Trophoblast cell (in vitro differentiated cells and primary cell): ENCODE data around the gene PARP6.

Experiments
- DNase-seq, 2 donors: peaks; one replicate each; pipeline ENCODE4 v3.0.0-alpha.2; 2016
- H2AFZ ChIP-seq: 2 replicates; pipeline ENCODE4 v1.6.1; 2013; ENCODE audit warnings: low read length, moderate library complexity, mild to moderate bottlenecking; ENCODE audit not compliant: insufficient read depth, poor library complexity
- H2AK5ac ChIP-seq: 2 replicates; pipeline ENCODE4 v1.6.1; 2013; ENCODE audit warnings: mild to moderate bottlenecking, low read length
- H2BK120ac ChIP-seq: 2 replicates; pipeline ENCODE4 v1.6.1; 2013; ENCODE audit warnings: low read length, mild to moderate bottlenecking, moderate library complexity; ENCODE audit not compliant: insufficient read depth, poor library complexity
- H2BK12ac ChIP-seq: 2 replicates; pipeline ENCODE4 v1.6.1; 2013; ENCODE audit warnings: mild to moderate bottlenecking, low read length, moderate library complexity
- H2BK5ac ChIP-seq: 2 replicates; pipeline ENCODE4 v1.6.1; 2013; ENCODE audit warnings: low read length, low read depth, moderate library complexity, mild to moderate bottlenecking; ENCODE audit not compliant: poor library complexity
- H3K14ac ChIP-seq: 2 replicates; pipeline ENCODE4 v1.6.1; 2013; ENCODE audit warnings: mild to moderate bottlenecking, low read length
- H3K18ac ChIP-seq: 2 replicates; pipeline ENCODE4 v1.6.1; 2013; ENCODE audit warnings: mild to moderate bottlenecking, low read length
- H3K23ac ChIP-seq: 2 replicates; pipeline ENCODE4 v1.6.1; 2013; ENCODE audit warnings: low read length
- H3K27ac ChIP-seq: 2 replicates; pipeline ENCODE4 v1.5.1; 2013; ENCODE audit warnings: low read depth, mild to moderate bottlenecking, inconsistent platforms, low read length, moderate library complexity
- H3K27me3 ChIP-seq: 2 replicates; pipeline ENCODE4 v1.6.1; 2013; ENCODE audit warnings: inconsistent platforms, mild to moderate bottlenecking, low read length, moderate library complexity; ENCODE audit not compliant: insufficient read depth
- H3K36me3 ChIP-seq, 2 experiments: 1 replicate in 1 of 2; 2 replicates in 1 of 2; pipeline ENCODE4 v1.6.1; 2013; ENCODE audit warnings: low read length in 2 of 2, mild to moderate bottlenecking in 2 of 2, moderate library complexity in 1 of 2; ENCODE audit not compliant: insufficient read depth in 2 of 2, control insufficient read depth in 1 of 2
- H3K4ac ChIP-seq: 2 replicates; pipeline ENCODE4 v1.6.1; 2013; ENCODE audit warnings: low read depth, mild to moderate bottlenecking, low read length, moderate library complexity
- H3K4me1 ChIP-seq, 2 experiments: 1 replicate in 1 of 2; 2 replicates in 1 of 2; pipeline ENCODE4 v1.6.1; 2013; ENCODE audit warnings: low read length in 2 of 2, mild to moderate bottlenecking in 2 of 2, moderate library complexity in 1 of 2; ENCODE audit not compliant: insufficient read depth in 2 of 2, control insufficient read depth in 1 of 2
- H3K4me2 ChIP-seq: 2 replicates; pipeline ENCODE4 v1.6.1; 2013; ENCODE audit warnings: inconsistent platforms, mild to moderate bottlenecking, low read length, moderate library complexity
- H3K4me3 ChIP-seq: 2 replicates; pipeline ENCODE4 v1.5.1; 2013; ENCODE audit warnings: mild to moderate bottlenecking, low read depth, low read length, inconsistent platforms
- H3K79me1 ChIP-seq: one replicate; pipeline ENCODE4 v1.6.1; 2013; ENCODE audit warnings: low read length
- H3K79me2 ChIP-seq: 2 replicates; pipeline ENCODE4 v1.6.1; 2013; ENCODE audit warnings: low read length, mild to moderate bottlenecking; ENCODE audit not compliant: control insufficient read depth, insufficient read depth, poor library complexity
- H3K9ac ChIP-seq: 2 replicates; pipeline ENCODE4 v1.6.1; 2013; ENCODE audit warnings: mild to moderate bottlenecking, low read length
- H3K9me3 ChIP-seq: 2 replicates; pipeline ENCODE4 v1.6.1; 2013; ENCODE audit warnings: low read depth, mild to moderate bottlenecking, control low read depth, inconsistent platforms, low read length; ENCODE audit not compliant: insufficient read depth
- H4K12ac ChIP-seq: 2 replicates; pipeline ENCODE4 v1.6.1; 2013; ENCODE audit warnings: low read depth, mild to moderate bottlenecking, low read length, moderate library complexity
- H4K8ac ChIP-seq: 2 replicates; pipeline ENCODE4 v1.6.1; 2013; ENCODE audit warnings: low read depth, mild to moderate bottlenecking, low read length, moderate library complexity
- H4K91ac ChIP-seq: one replicate; pipeline ENCODE4 v1.6.1; 2013; ENCODE audit warnings: low read depth, mild to moderate bottlenecking, low read length, moderate library complexity
- WGBS: extraction: QIAGEN DNeasy Blood & Tissue Kit; methylation state at CpG from one replicate; pipeline ENCODE4 v1.1.7; 2013; ENCODE audit warnings: missing lambda C conversion rate; ENCODE audit not compliant: insufficient read length, insufficient coverage; ENCODE audit errors: extremely low coverage; 5-methylcytosine and 5-hydroxymethylcytosine counted together

PARP6 gene

DNA sequence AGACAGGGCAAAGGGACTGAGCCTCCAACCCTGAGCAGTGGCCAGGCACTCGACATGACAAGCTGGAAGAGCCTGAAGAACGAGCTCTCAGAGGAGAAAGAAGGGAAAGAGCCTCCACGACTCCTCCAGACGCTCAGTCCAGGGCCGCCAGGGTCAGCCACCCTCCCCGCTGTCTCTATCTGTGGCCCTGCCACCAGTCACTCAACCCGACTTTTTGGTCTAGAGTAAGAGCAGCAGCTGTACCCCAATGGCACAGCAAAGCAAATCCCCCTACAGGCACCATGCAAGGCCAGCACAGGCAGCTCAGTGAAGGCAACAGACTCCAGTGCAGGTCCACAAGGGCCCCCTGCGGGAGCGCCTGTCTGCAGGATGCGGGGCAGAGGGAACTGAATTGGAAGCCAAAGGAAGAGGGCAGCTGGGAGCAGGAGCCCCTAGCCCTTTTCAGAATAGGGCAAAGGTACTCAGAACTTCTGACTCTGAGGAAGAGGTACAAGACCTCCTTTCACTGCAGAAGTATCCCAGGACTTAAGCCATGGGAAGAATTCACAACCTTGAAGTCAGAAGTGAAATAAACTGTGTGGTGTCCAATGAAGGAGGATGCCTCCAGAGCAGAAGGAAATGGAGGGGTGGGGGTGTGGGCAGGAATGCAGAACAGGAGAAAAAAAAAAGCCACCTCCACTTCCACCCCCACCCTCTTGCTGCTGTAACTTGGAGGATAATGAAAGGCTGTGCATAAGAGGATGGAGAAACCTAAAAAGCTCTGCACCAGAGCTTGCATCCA lies 66.3 kb downstream of the PARP6 start:
- Histone ChIP-seq H3K18ac (no peak overlapping the region), H3K4me2 (no peak overlapping the region), H3K9me3 (peaks cover 2% of the 10 kb centered on the region)

DNA sequence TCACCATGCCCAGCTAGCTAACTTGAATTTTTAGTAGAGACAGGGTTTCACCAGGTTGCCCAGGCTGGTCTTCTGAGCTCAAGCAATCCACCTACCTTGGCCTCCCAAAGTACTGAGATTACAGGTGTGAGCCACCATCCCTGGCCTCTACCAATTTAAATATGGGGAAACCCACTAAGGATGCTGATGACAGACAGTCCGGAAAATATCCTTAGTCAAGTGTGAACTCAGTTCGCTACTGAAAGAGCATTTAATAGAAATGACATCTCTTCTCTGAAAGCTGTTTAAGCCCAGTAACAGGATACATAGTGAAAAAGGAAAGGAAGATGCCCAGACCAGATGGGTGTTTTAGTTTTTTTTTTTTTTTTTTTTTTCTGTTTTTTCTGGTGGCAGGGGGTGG lies 67.1 kb downstream of the PARP6 start:
- no peak overlapping the region for H4K8ac ChIP-seq
- H3K27ac ChIP-seq = no peak overlapping the region
- H2BK12ac ChIP-seq = no peak overlapping the region

More for the DNA sequence above, 66.3 kb downstream of the PARP6 start:
- H3K36me3 ChIP-seq = peaks cover 78 to 93% of the 10 kb centered on the region in 2 experiments
- H3K9ac ChIP-seq = no peak overlapping the region
- H2AK5ac ChIP-seq = no peak overlapping the region
- no CpG with 5 or more reads among the region's 10 CpGs for WGBS
- H2BK120ac ChIP-seq = no peak overlapping the region
- H2BK12ac ChIP-seq = no peak overlapping the region
- no peak overlapping the region for H3K23ac ChIP-seq
- H3K4me3 ChIP-seq = no peak overlapping the region
- no peak overlapping the region for H3K27ac ChIP-seq
- no peak overlapping the region for H2BK5ac ChIP-seq
- no peaks in the 10 kb centered on the region for H3K27me3 ChIP-seq
- H4K91ac ChIP-seq = no peak overlapping the region
- no peak for DNase-seq
- no peak overlapping the region for H4K8ac ChIP-seq
- H3K4ac ChIP-seq = no peak overlapping the region
- no peaks in the 10 kb centered on the region for H3K4me1 ChIP-seq
- no peaks in the 10 kb centered on the region for H3K79me2 ChIP-seq
- no peak overlapping the region for H4K12ac ChIP-seq
- no peak overlapping the region for H2AFZ ChIP-seq
- H3K14ac ChIP-seq = no peak overlapping the region
- no peaks in the 10 kb centered on the region for H3K79me1 ChIP-seq

GRCh38 chr15:72203507-72203837 lies 68.9 kb downstream of the PARP6 start:
- Histone ChIP-seq H3K9ac (no peak overlapping the region), H4K8ac (no peak overlapping the region), H3K27me3 (no peaks in the 10 kb centered on the region), H3K36me3 (peaks cover 87 to 94% of the 10 kb centered on the region in 2 experiments), H3K79me1 (no peaks in the 10 kb centered on the region), H3K4me2 (no peak overlapping the region), H2BK120ac (no peak overlapping the region), H4K91ac (no peak overlapping the region), H2AFZ (no peak overlapping the region), H3K9me3 (no peaks in the 10 kb centered on the region), H2BK12ac (no peak overlapping the region), H2AK5ac (no peak overlapping the region), H3K23ac (no peak overlapping the region), H3K18ac (no peak overlapping the region), H3K4me1 (no peaks in the 10 kb centered on the region), H3K4me3 (no peak overlapping the region), H3K14ac (no peak overlapping the region), H4K12ac (no peak overlapping the region), H3K79me2 (no peaks in the 10 kb centered on the region), H3K27ac (no peak overlapping the region), H2BK5ac (no peak overlapping the region), H3K4ac (no peak overlapping the region)
- whole genome bisulfite sequencing = no CpG with 5 or more reads among the region's 5 CpGs
- no peak for DNase-seq

More for the DNA sequence above, 67.1 kb downstream of the PARP6 start:
- H3K79me1 ChIP-seq = no peaks in the 10 kb centered on the region
- no peak for DNase-seq
- no peak overlapping the region for H2AFZ ChIP-seq
- H3K27me3 ChIP-seq = no peaks in the 10 kb centered on the region
- no peaks in the 10 kb centered on the region for H3K4me1 ChIP-seq
- no peak overlapping the region for H2BK5ac ChIP-seq
- H3K4ac ChIP-seq = no peak overlapping the region
- H3K36me3 ChIP-seq = peaks cover 82 to 93% of the 10 kb centered on the region in 2 experiments
- WGBS = no CpG with 5 or more reads among the region's 2 CpGs
- no peak overlapping the region for H3K18ac ChIP-seq
- H4K91ac ChIP-seq = no peak overlapping the region
- H2AK5ac ChIP-seq = no peak overlapping the region
- H3K79me2 ChIP-seq = no peaks in the 10 kb centered on the region
- no peak overlapping the region for H2BK120ac ChIP-seq
- no peak overlapping the region for H3K9ac ChIP-seq
- no peak overlapping the region for H3K4me2 ChIP-seq
- peaks cover 2% of the 10 kb centered on the region for H3K9me3 ChIP-seq
- no peak overlapping the region for H4K12ac ChIP-seq
- no peak overlapping the region for H3K23ac ChIP-seq
- H3K14ac ChIP-seq = no peak overlapping the region
- H3K4me3 ChIP-seq = no peak overlapping the region

- Histone ChIP-seq H3K79me1 (no peaks in the 10 kb centered on the region), H3K18ac (no peak overlapping the region), H3K4ac (no peak overlapping the region), H3K4me1 (peaks cover 0 to under 1% of the 10 kb centered on the region in 2 experiments), H3K27ac (no peak overlapping the region), H4K12ac (no peak overlapping the region), H3K23ac (no peak overlapping the region), H3K79me2 (no peaks in the 10 kb centered on the region), H4K91ac (no peak overlapping the region), H3K14ac (no peak overlapping the region), H2BK5ac (no peak overlapping the region), H3K27me3 (no peaks in the 10 kb centered on the region), H3K9me3 (peaks cover 2% of the 10 kb centered on the region), H2BK120ac (no peak overlapping the region), H4K8ac (no peak overlapping the region), H2AK5ac (no peak overlapping the region), H3K9ac (no peak overlapping the region), H3K4me3 (no peak overlapping the region), H3K36me3 (peaks cover 84 to 94% of the 10 kb centered on the region in 2 experiments), H2AFZ (no peak overlapping the region), H2BK12ac (no peak overlapping the region), H3K4me2 (no peak overlapping the region)
- DNase-seq = no peak
- WGBS = no CpG with 5 or more reads among the region's 8 CpGs
Observed at GRCh38 chr15:72202801-72203506, 69.4 kb downstream of the PARP6 start.
